ENCODE results near the gene NTNG1.

NTNG1 gene

GRCh38 chr1:107467811-107468210, 327.0 kb downstream of the NTNG1 start:
- DNase-seq, result no peak

DNA sequence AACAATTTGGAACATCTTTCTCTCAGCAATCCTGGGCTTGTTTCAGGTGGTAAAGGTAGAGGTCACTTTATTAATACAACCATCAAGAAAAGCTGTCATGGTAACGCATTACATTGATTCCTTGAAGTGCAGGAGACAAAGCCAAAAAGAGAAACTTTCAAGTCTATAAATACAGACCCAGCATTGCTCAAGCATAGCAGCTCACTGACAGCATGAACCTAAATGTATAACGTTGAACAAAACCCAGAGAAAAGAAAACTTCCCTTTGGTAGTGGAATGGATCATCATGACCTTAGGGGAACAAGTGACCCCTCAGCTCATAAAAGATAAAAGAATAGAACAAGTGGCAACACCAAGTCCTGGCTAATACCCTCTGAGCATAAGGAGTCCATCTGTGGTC, 332.2 kb downstream of the NTNG1 start:
- no peak for DNase-seq

GRCh38 chr1:107474877-107475612, 334.2 kb downstream of the NTNG1 start:
- peak; percentile 14 for DNase-seq

DNA sequence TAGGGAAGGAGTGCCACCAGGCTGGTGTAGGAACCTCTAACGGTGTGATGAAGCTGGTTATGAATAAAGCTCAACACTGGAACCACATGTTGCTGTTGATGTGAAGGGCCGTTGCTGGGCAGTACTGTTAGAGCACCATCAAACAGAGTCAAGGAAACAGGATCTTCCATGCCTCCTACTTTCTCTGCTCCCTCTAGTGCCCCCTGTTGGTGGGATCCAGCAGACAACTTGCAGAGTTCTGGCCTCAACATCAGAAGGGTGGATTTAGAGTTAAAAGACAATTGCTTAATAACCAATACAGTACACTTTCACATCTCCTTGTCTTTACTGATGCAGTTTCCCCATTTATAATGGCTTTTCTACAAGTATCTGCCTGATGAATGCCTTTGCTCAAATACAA, 336.4 kb downstream of the NTNG1 start:
- DNase-seq, result peak; percentile 33

- no peak for DNase-seq
Observed at GRCh38 chr1:107479865-107480350, 339.1 kb downstream of the NTNG1 start.

GRCh38 chr1:107480548-107481415, 339.9 kb downstream of the NTNG1 start:
- no peak for DNase-seq

DNA sequence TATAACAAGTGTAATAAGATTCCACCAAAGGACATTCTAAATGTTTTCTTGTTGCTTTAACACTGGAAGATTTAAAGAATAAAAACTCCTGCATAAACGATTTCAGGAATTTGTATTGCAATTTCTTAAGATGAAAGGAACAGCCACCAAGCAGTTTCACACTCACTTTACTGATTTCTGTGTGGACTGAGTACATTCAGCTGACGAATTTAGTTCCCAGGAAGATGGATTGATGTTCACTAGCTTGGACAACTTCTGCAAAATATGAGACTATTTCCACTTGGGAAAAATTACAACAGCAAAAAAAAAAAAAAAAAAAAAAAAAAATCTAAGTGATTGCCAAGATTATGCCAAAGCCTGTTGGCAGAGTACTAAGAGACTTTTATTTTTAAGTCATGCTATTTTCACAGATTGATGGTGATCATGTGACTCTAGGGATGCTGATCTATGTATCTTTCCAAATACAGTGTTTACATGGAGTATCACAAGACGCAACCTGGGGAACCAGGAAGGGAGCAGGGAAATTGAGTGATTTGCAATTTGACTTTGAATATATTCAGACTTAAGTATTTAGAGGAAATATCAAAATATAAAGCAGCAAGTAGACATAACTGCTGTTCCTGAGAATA, 341.0 kb downstream of the NTNG1 start:
- DNase-seq, result no peak

DNA sequence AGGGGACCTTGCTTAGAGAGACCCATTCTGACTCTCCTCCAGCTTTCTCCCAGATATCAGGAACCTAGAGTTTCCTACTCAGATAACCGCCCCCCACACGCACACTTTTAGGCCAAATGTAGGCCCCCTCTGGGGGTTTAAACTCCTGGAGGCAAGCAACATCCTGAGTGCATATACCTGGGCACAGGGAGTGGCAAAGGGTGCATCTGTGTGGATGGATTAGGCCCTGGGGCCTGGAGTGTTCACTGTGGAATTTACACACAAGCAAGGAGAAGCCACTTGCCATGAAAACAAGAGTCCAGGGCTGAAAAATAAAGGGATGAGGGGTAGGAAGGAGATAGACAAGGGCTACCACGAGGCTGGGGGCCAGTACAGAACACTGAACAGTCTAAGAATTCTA, 343.1 kb downstream of the NTNG1 start:
- no peak for DNase-seq

DNA sequence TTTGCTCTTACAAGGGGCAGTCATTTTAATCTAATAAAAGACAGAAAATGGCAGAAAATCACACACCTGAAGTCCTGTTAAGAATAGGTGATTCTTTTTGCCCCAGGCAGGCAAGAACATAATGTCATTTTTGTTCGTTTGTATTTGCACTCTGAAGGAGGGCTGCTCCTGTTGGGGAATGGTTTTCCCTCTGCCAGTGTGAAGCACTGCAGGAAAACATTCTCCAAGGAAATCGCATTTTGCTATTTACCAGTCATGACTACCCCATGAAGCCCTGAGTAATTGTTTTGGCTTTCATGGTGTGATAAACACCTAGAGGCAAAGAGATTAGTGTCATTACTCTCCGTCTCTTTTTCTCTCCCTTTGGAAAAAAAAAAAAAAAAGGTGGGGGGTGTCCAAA, 345.5 kb downstream of the NTNG1 start:
- peak; percentile 75 for DNase-seq

GRCh38 chr1:107487506-107487905, 346.7 kb downstream of the NTNG1 start:
- no peak for DNase-seq

DNA sequence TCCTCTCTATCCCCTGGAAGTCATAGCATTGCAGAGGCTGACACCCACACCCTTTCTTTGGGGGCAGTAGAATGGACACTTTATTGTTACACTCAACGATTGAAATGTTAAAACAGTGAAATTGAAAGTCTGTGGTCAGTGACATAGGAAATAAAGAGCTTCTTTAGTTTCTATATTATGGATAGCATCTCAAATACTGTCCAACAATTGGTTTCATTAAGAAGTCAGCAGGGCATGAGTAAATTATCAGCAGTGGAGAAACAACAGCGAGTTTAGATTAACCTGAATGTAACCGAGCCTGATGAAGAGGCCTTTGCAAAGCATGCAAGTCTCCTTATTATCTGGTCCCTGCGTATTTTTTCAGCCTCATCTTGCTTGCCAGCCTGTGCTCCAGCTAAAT, 350.7 kb downstream of the NTNG1 start:
- no peak for DNase-seq

GRCh38 chr1:107493111-107493716, 352.4 kb downstream of the NTNG1 start:
- DNase-seq, result no peak

DNA sequence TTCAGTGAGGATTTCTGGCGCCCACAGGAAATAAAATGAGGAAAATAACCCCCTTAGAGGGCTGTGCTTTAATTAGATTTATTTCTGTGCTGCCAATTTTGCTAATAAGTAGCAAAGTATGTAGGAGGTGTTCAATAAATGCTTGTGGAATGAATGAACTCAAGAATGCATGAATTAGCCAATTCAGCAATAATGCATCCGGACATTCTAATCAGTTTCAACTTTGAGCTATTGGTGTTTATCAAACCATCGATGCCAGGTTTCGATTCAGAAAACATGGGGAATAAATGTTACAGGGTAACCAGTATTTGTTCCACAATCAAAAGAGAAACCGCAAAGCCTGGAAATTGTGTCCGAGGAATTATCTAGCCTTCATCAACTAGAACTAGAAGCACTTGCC, 353.2 kb downstream of the NTNG1 start:
- DNase-seq, result no peak

DNA sequence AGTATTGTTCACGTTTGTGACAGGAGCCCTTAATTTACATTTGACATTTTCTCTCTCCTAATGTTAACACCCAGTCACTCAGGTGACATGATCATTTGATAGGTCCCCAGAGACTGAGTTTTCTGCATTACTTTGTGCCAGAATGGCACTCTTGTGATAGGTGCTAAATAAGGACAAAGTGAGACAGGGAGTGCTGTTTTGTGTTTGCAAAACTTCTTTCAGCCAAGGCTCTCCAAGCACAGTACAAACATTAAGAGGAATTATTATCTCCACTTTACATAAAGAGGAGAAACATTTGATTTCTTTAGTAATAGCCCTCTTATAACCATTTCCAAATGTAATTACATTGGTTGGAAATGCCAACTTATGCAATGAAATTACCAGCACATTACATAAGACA, 355.2 kb downstream of the NTNG1 start:
- DNase-seq, result peak; percentile 29

DNA sequence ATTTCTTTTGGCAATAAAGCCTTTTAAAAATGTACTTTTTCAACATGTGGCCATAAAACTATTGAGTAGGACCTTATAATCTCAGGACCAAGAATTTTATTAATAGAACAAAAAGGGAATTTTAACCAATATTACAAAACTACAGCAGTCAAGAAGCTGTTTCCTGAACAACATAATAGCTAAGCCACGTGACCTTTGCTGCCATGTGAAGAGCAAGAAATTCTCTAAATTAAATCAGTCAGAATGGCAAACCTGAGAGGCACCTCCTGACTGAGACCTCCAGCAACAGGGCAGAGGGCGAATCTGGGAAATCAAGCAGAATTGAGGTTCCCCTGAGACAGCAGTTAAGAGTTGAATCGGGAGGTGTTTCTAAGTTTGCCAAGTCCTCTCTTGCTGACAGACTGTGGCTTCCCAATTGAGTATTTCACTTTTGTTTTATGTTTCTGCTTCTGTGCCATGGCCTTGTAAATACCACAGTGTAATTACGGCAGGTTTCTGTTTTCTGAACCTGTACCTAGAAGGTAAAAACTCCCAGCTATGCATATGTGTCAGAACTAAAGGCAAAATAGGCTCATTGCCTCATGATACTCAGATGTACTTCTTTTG, 358.4 kb downstream of the NTNG1 start:
- no peak for DNase-seq

DNA sequence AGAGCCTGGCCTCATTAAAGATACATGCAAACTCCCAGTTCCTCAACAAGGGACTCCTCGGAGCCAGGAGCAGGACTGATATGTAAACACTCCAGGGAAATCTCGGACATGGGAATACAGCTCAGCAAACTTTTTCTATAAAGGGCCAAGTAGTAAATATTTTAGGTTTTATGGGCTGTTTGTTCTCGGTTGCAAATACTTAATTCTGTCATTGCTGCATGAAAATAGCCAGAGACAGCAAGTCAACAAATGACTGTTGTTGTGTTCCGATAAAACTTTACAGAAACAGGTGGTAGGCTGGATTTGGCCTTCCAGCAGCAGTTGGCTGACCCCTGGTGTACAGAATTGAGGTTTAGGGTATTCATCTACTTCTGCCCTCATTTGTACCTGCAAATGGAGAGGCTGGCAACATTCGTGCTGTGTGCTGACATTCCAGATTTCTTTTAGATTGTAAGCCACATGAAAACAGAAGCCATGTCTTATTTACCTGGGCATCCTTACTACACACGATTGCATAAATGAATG, 360.3 kb downstream of the NTNG1 start:
- DNase-seq, result peak; percentile 3

DNA sequence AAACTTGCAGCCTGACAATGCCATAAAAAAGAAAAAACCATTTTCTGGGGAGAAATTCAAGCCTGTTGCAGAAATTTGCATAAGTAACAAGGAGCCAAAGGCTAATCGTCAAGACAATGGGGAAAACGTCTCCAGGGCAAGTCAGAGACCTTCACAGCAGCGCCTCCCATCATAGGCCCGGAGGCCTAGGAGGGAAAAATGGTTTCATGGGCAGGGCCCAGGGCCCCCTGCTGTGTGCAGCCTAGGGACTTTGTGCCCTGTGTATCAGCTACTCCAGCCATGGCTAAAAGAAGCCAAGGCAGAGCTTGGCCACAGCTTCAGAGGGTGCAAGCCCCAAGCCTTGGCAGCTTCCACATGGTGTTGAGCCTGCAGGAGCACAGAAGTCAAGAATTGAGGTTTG, 369.5 kb downstream of the NTNG1 start:
- no peak for DNase-seq

DNA sequence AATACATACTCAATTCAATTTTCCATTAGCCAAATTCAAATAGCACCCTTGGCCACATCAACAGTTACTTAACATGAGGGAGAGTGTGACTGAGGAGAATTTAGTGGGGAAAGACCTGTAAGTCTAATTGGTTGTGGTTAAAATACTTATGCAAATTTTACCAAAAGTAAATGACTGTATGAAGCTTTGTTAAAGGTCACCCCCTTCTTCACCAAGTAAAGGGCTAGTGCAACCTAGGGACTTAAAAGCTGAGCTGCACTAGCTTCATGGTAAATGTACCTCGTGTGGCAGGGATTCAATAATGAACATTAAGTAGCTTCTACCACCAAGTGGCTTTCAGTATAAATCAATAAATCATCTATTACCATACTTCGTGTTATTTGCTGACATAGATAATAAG, 372.0 kb downstream of the NTNG1 start:
- no peak for DNase-seq

- DNase-seq, result no peak
Observed at GRCh38 chr1:107514841-107515240, 374.0 kb downstream of the NTNG1 start.

GRCh38 chr1:107515702-107516101, 374.9 kb downstream of the NTNG1 start:
- DNase-seq, result no peak

- peak; percentile 4 for DNase-seq
Observed at GRCh38 chr1:107523061-107523460, 382.2 kb downstream of the NTNG1 start.

DNA sequence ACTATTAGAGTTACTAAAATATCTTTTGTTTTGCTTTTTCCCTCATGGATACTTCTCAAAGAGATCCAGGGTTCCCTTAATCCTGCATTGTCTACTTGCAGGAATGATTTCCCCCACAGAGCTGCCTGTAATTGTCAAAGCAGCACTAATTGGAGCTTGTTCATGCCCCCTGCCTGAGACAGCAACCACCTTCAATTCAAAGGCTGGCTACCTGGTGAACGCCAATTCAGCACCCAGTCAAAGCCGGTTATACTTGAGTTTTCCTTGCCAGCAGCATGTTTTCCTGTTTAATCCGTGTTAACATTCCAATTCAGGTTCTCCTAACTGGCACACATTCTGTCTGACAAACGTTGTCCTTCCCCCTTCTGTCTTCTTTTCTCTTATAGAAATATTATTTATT, 382.9 kb downstream of the NTNG1 start:
- DNase-seq, result peak; percentile 73

GRCh38 chr1:107524301-107524700, 383.5 kb downstream of the NTNG1 start:
- DNase-seq, result peak; percentile 12

Data from NCI-H69 (cell line).